ENCODE data around the gene MANBA. TPM values are rescaled to one million over a fixed set of nuclear protein-coding genes. Genes with fewer than 3 reads are reported as not detected.

The MANBA gene
- total RNA-seq, 2 donors from 2014 or later: 16.3 to 21.8 TPM

GRCh38 chr4:102638621-102639020 is 122.1 kb downstream of the MANBA start:
- Histone ChIP-seq H3K27me3 (no peaks in the 10 kb centered on the region), H3K4me1 (no peaks in the 10 kb centered on the region), H3K27ac (no peak overlapping the region), H3K9ac (ENCODE audit: low read depth in 2 of 2, low read length in 2 of 2) (no peak overlapping the region), H3K4me3 (no peak overlapping the region), H3K36me3 (no peaks in the 10 kb centered on the region), H3K9me3 (no peaks in the 10 kb centered on the region)
- intact Hi-C loops (cut with DNase I): no loop called here
- DNase-seq: no peak
- TF ChIP-seq CTCF (IDR thresholded peaks at IDR 0.05): no peak

GRCh38 chr4:102637391-102637790 is 123.4 kb downstream of the MANBA start:
- H3K36me3 ChIP-seq: no peaks in the 10 kb centered on the region
- DNase-seq: no peak

GRCh38 chr4:102633100-102633499 is 127.7 kb downstream of the MANBA start:
- Histone ChIP-seq H3K9me3 (no peaks in the 10 kb centered on the region), H3K9ac (ENCODE audit: low read depth in 2 of 2, low read length in 2 of 2) (no peak overlapping the region), H3K4me1 (no peaks in the 10 kb centered on the region), H3K36me3 (no peaks in the 10 kb centered on the region), H3K27me3 (no peaks in the 10 kb centered on the region), H3K27ac (no peak overlapping the region), H3K4me3 (no peak overlapping the region)
- intact Hi-C loops (cut with DNase I): no loop called here
- no peak for TF ChIP-seq CTCF (IDR thresholded peaks at IDR 0.05)
- DNase-seq: no peak

More at GRCh38 chr4:102637391-102637790, 123.4 kb downstream of the MANBA start:
- Histone ChIP-seq H3K4me1 (no peaks in the 10 kb centered on the region), H3K27ac (no peak overlapping the region), H3K4me3 (no peak overlapping the region), H3K27me3 (no peaks in the 10 kb centered on the region), H3K9me3 (no peaks in the 10 kb centered on the region), H3K9ac (ENCODE audit: low read depth in 2 of 2, low read length in 2 of 2) (no peak overlapping the region)
- intact Hi-C loops (cut with DNase I): no loop called here
- no peak for TF ChIP-seq CTCF (IDR thresholded peaks at IDR 0.05)

GRCh38 chr4:102632241-102633065 is 128.3 kb downstream of the MANBA start:
- H3K27me3 ChIP-seq: no peaks in the 10 kb centered on the region
- no peak overlapping the region for H3K4me3 ChIP-seq
- H3K9me3 ChIP-seq: no peaks in the 10 kb centered on the region
- no peaks in the 10 kb centered on the region for H3K4me1 ChIP-seq
- no peak for TF ChIP-seq CTCF (IDR thresholded peaks at IDR 0.05)
- intact Hi-C loops (cut with DNase I): no loop called here
- H3K9ac ChIP-seq (ENCODE audit: low read depth in 2 of 2, low read length in 2 of 2): no peak overlapping the region
- H3K27ac ChIP-seq: no peak overlapping the region
- DNase-seq: no peak
- no peaks in the 10 kb centered on the region for H3K36me3 ChIP-seq

GRCh38 chr4:102631616-102632015 is 129.2 kb downstream of the MANBA start:
- Histone ChIP-seq H3K27ac (no peak overlapping the region), H3K9ac (ENCODE audit: low read depth in 2 of 2, low read length in 2 of 2) (no peak overlapping the region), H3K9me3 (no peaks in the 10 kb centered on the region), H3K4me1 (no peaks in the 10 kb centered on the region), H3K4me3 (no peak overlapping the region), H3K27me3 (no peaks in the 10 kb centered on the region), H3K36me3 (no peaks in the 10 kb centered on the region)
- intact Hi-C loops (cut with DNase I): no loop called here
- no peak for TF ChIP-seq CTCF (IDR thresholded peaks at IDR 0.05)
- no peak for DNase-seq

Data from colonic mucosa (tissue), 4 donors.